Fibroblast of skin of right biceps (primary cell): Measurements from ENCODE around the gene NECTIN3.

Experiments used
- DNase-seq: peaks from one replicate; pipeline ENCODE4 v3.0.0-alpha.2; 2013

Gene NECTIN3, protein sequence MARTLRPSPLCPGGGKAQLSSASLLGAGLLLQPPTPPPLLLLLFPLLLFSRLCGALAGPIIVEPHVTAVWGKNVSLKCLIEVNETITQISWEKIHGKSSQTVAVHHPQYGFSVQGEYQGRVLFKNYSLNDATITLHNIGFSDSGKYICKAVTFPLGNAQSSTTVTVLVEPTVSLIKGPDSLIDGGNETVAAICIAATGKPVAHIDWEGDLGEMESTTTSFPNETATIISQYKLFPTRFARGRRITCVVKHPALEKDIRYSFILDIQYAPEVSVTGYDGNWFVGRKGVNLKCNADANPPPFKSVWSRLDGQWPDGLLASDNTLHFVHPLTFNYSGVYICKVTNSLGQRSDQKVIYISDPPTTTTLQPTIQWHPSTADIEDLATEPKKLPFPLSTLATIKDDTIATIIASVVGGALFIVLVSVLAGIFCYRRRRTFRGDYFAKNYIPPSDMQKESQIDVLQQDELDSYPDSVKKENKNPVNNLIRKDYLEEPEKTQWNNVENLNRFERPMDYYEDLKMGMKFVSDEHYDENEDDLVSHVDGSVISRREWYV

DNA sequence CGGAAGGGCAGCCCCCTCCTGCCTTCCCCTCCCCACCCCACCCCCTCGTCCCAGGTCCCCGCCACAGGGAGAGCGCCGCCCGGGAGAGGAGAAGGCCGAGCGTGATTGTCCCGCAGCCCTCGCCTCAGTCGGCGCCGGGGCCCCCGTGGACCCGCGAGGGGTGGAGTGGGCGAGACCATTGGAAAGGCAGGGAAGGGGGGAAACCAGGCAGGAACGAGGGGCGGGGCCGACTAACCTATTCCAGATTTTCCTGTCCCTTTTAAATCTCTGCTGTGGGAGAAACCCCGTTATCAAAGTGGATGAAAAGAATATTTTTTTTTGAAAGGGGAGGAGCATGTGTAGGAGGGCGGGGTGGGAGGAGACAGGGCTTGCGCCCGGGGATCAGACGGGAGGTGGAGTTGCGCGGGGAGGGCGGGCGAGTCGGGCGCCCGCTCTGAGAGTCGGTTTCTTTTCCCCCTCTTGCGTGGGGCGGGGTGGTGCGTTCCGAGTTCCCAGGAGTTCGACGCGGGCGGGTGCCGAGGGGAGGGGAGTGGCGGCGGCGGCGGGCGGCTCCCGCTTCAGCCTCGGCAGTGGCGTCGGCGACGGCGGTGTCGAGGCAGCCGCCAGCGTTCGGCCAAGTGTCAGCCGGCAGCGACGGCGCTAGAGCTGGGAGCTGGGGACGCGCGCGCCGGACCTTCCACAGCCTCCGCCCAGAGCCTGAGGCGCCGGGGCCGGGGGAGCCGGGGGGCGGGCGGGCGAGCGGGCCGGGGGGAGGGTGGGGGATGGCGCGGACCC is at the start of gene NECTIN3:
Gene NECTIN3 (plus strand): TSS at position 560 of the 774 bp plus-strand sequence. CDS start 202 bp downstream, at position 762.
- DNase-seq, result peak; percentile 98

DNA sequence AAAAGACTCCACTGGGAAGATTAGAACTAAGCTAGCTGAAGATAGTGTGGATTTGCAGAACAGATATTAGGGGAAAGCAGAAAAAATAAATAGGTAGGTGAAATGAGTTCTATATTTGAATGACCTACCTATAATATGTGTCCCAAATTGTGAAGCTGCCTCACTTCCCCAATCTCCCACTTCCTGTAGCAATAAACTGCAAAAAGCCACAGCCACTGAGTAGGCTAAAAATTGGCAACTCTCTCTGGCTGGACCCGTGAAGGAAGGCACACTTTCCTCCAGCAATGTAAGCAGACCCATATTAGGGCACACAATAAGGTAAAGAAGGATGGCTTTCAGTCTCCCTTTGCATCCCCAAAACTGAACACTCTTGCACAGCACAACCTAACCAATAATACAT is 43.7 kb upstream of the NECTIN3 start:
- no peak for DNase-seq

DNA sequence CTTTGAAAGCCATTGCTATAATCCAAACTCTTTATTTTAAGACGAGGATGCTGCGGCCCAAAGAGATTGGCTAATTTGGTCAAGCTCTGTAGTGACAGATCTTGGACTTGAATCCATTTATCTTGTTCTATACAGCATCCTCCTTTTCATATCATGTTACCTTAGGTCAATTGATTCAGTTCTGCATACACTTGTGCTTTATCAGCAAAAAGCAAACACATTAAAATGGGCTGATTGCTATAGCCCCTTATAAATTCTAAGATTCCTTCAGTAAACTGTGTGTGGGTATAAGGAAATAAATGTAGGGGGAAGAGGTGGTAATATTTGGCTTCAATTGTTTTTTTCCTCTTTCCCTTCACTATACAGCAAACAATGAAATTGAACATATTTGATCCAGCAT is 40.1 kb upstream of the NECTIN3 start:
- DNase-seq, result no peak

- DNase-seq, result no peak
Measured at GRCh38 chr3:111032677-111033076, 38.9 kb upstream of the NECTIN3 start.

- no peak for DNase-seq
Measured at GRCh38 chr3:111033470-111034050, 38.1 kb upstream of the NECTIN3 start.

DNA sequence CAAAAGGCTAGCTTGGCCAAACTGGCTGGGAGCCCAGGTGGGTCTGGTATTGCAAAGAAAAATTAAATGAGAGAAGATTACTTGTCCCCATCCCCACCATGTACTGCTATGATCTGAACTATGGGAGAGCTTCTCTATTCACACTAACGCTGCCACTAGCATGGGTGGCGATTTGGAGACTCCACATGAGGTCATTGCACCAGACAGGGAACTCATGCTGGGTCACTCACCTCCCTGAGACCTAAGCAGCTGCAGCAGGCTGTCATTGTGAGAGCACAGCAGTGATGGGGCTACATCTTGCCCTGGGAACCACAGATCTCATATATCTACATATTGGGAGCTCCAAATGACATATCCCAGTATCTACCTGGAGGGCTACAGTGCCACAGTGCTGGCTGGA is 36.3 kb upstream of the NECTIN3 start:
- no peak for DNase-seq

GRCh38 chr3:111035902-111036301 is 35.7 kb upstream of the NECTIN3 start:
- no peak for DNase-seq

DNA sequence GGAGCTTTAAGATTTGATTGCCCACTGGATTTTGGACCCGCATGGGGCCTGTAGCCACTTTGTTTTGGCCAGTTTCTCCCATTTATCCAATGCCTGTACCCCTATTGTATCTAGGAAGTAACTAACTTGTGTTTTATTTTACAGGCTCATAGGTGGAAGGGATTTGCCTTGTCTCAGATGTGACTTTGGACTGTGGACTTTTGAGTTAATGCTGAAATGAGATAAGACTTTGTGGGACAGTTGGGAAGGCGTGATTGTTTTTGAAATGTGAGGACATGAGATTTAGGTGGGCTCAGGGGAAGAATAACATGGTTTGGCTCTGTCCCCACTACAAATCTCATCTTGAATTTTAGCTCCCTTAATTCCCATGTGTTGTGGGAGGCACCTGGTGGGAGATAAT is 30.7 kb upstream of the NECTIN3 start:
- DNase-seq, result no peak

- DNase-seq, result peak; percentile 7
Measured at GRCh38 chr3:111045564-111045963, 26.1 kb upstream of the NECTIN3 start.

GRCh38 chr3:111047042-111047441 is 24.6 kb upstream of the NECTIN3 start:
- DNase-seq, result no peak

DNA sequence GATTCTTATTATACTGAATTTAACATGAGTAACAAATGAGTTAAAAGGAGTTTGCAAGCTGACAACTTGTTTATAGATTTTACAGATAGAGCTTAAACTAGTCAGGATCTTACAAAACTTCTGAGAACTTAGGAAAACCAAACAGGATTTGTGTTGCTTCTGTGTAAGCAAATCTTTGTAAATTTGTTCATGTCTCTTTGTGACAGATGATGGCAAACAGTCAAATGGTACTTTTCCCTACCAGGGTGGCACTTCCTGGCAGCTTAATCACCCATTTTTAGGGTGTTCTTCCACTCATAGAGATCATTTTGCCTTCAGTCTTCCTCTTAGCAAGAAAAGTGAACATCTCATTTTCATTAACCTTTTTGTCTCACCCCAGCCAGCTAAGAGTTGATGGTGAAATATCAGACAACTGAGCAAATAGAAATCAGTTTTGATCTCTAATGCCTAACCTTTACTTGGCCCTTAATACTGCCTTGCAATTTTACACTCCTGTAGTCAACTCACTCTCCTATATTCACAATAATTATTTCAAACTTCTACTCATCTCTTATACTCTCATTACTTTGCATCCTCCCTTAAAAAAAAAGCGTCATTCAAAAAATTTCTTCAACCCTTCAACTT is 23.7 kb upstream of the NECTIN3 start:
- no peak for DNase-seq

DNA sequence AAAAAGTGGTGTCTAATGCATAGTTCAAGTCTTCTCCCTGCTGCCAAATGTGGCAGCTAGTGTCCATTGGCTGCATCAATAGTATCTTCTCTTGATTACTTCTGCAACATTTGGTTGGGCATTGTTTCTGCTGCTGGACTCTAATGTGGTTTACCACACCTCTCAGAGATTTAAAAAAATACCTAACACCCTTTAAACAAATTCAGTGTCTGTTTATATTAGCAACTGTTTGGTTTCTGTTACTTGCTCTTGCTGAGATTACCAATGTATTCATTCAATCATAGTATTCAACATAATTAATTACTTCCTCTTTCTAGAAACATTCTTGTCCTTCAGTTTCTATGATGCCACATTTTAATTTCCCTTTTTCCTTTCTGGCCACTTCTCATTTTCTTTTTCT is 20.3 kb upstream of the NECTIN3 start:
- no peak for DNase-seq

DNA sequence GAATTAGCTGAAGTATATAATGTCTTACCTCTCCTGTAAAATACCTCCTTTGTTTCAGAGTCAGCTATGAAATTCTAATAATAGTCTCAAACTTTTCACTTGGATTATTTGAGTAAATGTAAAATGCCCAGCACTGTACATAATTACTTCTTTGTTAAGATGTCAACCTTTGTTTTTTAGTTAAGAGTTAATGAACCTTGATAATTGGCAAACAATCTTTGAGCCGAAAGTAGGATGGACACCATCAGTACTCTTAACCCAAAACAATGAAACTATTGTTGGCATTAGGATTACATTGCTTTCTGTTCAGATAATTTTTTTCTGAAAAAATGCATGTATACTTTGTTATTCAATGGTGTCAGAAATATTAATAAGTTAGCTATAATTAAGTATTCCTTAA is 3.0 kb upstream of the NECTIN3 start:
- DNase-seq, result no peak

- DNase-seq, result peak; percentile 23
Measured at GRCh38 chr3:111069974-111070771, 1.4 kb upstream of the NECTIN3 start.

- DNase-seq, result no peak
Measured at GRCh38 chr3:111070772-111071256, 802 bp upstream of the NECTIN3 start.

- DNase-seq, result peak; percentile 23
Measured at GRCh38 chr3:111072031-111072921, 660 bp downstream of the NECTIN3 start.

GRCh38 chr3:111073218-111073617 is 1.6 kb downstream of the NECTIN3 start:
- peak; percentile 52 for DNase-seq

- DNase-seq, result no peak
Measured at GRCh38 chr3:111076732-111077131, 5.1 kb downstream of the NECTIN3 start.

GRCh38 chr3:111077369-111077768 is 5.8 kb downstream of the NECTIN3 start:
- DNase-seq, result no peak

DNA sequence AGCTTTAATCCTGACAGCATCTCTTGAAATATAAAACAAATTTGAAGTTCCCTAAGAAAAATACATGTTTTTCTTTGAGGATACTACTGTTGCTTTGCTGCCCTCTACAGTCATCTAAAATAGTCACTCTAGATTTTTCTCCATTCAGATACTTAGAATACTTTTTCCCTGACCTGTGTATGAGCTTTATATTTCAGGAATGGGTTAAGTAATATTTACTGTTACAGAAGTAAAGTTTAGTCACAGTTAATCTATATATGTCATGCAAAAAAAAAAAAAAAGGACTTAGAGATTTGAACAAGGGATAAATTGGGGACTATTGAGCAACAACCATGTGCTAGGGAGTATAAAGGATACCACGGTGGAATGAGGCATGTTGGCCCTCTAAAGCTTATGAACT is 8.8 kb downstream of the NECTIN3 start:
- DNase-seq, result peak; percentile 75

DNA sequence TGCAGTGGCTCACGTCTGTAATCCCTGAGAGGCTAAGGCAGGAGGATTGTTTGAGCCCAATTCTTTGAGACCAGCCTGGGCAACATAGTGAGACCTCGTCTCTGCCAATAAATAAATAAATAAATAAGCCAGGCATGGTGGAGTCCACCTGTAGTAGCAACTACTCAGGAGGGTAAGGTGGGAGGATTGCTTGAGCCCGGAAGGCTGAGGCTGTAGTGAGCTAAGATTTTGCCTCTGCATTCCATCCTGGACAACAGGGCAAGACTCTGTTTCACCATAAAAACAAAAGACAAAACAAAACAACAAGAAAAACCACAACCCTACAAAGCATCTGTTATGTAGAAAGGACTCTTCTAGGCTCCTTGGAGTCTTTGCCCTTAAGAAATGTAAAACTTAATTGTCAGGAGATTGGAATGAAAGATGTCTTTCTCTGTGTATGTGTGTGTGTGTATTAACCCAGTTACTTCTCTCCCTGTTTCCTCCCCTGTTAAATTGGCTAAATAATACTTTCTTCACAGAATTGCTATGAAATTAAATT is 9.5 kb downstream of the NECTIN3 start:
- peak; percentile 49 for DNase-seq
